ENCODE results near the gene MBP.

DNA sequence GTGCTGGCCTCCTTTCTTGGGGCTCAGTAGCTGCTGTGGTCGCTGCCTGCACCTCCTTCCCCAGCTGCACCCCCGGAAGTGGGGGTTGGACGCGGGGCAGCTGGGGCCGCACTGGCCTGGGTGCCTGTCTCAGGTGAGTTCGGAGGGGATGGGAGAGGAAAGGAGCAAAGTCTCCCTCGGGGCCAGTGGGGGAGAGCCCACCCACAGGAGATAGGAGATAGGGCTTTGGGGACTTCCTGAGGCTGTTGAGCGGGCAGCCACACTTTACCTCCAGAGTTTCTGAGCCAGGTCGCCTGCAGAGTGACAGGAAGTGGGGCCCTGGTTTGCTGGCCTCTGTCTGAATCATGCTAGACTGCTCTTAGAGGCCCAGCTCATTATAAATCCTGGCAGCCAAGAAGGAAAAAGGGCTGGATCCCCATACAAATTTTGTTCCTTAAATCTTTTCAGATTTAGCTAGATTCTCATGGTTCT lies 8.1 kb downstream of the MBP start:
- no peak for TF ChIP-seq POLR2A (IDR thresholded peaks at IDR 0.05)
- no peak for TF ChIP-seq CTCF (IDR thresholded peaks at IDR 0.05)
